Stimulated activated CD8-positive, alpha-beta memory T cell treated with anti-CD3 and anti-CD28 coated beads, Interleukin-15, amount 100 ng/mL, for 4 hours (primary cell): Measurements from ENCODE around the gene CDC23.
A peak's percentile ranks its signal among the peaks of the same experiment; 100 is the strongest.
"Not testable (repeated sequence)": the region's sequence is repeated elsewhere in the genome, so short reads cannot be mapped to it uniquely, and the experiment has no call there.

Experiments used
- DNase-seq, 2 donors: peaks; one replicate each; pipeline ENCODE4 v3.0.0-alpha.2; 2020; ENCODE audit warnings: low read depth in 2 of 2

Gene CDC23, protein sequence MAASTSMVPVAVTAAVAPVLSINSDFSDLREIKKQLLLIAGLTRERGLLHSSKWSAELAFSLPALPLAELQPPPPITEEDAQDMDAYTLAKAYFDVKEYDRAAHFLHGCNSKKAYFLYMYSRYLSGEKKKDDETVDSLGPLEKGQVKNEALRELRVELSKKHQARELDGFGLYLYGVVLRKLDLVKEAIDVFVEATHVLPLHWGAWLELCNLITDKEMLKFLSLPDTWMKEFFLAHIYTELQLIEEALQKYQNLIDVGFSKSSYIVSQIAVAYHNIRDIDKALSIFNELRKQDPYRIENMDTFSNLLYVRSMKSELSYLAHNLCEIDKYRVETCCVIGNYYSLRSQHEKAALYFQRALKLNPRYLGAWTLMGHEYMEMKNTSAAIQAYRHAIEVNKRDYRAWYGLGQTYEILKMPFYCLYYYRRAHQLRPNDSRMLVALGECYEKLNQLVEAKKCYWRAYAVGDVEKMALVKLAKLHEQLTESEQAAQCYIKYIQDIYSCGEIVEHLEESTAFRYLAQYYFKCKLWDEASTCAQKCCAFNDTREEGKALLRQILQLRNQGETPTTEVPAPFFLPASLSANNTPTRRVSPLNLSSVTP

DNA sequence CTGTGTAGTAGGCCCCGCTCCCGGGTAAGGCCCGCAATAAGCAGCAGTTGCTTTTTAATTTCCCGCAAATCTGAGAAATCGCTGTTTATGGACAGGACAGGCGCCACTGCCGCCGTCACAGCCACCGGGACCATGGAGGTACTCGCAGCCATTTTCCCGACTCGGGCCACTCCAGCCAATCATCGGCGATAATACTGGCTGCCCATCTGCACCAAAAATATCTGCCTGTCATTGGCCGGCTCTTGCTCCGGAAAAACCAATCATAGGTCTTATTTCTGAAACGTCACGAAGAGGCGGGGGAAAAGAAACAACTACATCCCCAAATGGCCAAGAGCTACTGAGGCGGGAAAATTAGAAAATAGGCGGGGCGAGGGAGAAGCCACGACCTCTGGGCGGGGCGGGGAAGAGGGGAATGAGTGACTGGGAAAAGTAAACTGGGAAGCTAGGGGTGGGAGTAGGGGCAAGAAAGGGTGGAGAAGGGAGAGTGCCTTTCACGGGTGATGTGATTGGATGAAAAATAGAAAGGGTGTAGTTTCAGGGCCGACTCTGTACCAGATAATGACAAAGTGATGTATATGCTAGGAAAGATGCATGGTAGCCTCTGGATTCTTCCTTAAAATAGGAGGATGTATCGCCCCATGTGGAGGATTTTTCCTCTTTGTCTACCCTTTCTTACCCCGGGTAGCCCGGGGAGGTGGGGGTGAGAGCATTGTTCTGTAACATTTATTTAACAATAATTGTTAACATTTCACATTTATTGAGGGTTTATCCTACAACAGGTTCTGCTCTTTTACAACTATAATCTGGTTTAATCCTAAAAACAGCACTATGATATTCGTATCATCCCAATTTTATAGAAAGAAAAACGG is at the start of gene CDC23:
Gene CDC23 (minus strand): TSS at position 163 of the 869 bp plus-strand sequence. CDS start 11 bp downstream, at position 152.
- DNase-seq: peak; percentile 74 to 83

DNA sequence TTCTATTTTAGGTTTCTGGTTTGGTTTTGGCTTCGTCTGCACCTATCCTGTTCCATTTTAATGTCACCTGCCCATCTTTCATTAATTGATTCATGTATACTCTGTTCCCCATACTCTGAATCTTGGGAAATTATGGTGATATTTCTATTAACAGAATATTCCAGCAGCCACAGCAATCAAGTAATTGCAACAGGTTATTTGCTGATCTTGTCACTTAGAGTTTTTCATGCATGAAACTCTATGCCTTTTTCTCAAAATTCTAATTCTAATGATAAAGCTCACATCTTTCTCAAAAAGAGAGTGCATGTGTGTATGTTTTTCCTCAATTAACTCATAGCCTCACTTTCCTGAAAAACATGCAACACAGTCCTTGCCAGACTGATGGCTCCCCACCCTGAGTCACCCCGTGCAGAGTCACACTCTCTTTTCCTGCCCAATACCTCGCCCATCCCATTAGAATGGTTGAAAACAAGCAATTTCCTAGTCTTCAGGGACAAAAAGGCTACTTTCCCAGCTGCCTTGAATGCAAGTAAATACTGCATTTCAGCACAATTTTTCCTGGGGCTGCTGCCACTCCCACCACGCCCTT is 45.7 kb upstream of the CDC23 start:
- DNase-seq: no peak

DNA sequence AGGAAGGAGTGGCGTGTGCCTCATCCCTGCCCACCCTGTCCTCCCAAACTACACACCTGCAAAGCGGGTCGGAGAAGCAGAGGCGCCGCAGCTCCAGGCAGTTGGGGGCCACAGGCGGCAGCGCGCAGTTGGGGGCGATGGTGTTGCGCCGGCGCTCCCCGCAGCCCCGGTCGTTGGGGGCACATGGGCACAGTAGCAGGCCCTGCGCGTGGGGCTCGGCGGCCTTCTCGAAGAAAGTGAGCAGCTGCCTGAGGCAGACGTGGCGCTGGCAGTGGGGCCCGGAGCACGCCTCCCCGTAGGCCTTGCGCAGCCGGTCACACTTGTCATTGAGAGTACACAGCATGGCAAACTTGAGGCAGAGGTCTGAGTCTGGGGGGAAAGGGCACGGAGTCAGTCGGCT is 44.5 kb upstream of the CDC23 start:
- no peak for DNase-seq

DNA sequence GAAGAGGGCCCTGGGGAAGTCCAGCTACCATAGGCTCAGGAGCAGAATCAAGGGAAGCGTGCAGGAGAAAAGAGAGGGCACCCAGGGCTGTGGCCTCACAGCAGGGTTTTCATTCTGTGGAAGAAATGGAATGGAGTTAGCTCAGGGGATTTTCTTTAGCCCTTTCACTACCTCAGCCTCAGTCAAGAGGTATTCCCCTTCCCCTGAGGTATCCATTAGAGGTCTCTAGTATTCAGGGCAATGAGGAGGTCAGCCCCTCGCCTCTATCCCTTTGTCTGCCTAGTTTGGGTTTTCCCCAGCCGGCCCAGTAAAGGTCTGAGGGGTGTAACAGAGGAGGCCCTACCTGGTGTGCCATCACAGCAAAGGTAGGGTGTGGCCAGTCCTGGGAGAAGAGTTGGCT is 39.8 kb upstream of the CDC23 start:
- no peak for DNase-seq

DNA sequence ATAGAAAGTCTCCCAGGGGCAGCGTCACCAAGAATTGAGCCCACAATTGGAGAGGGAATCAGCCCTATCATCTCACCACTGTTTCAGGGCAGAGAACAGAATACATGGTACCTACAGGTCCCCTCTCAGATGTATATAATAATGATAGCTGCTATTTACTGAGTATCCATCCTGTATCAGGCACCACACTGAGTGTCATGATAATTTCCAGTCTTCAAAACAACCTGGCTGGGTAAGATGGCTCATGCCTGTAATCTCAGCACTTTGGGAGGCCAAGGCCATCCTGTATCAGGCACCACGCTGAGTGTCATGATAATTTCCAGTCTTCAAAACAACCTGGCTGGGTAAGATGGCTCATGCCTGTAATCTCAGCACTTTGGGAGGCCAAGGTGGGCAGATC is 34.7 kb upstream of the CDC23 start:
- not testable (repeated sequence) for DNase-seq

DNA sequence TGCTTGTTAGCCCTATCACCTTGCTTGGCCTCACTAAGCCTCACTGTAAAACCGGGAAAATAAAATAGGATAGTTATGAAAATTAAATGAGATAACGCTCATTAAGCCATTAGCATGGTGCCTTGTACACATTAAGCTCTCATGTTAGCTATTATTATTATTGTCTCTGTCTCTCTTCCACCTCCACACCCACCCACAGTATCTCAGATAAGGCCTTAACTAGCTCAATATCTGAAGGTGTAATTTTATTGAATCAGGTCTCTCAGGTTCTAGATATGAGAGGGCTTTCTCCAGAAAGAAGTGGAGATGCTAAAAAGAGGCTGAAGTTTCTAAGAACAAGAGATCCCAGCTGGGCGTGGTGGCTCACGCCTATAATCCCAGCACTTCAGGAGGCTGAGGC is 33.7 kb upstream of the CDC23 start:
- no peak for DNase-seq

DNA sequence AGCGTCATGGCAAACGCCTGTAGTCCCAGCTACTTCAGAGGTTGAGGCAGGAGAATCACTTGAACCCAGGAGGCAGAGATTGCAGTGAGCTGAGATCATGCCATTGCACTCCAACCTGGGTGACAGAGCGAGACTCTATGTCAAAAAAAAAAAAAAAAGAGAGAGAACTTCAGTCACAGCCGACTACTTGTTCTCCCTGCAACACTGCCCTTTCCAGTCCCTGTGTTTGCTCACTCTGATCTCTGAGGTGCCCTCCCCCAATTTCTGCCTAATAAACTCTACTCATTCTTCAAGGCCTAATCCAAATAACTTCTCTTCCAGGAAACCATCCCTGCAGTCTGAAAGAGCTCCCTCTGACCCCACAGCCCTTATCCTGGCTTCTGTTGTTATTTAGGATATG is 33.2 kb upstream of the CDC23 start:
- DNase-seq: no peak

DNA sequence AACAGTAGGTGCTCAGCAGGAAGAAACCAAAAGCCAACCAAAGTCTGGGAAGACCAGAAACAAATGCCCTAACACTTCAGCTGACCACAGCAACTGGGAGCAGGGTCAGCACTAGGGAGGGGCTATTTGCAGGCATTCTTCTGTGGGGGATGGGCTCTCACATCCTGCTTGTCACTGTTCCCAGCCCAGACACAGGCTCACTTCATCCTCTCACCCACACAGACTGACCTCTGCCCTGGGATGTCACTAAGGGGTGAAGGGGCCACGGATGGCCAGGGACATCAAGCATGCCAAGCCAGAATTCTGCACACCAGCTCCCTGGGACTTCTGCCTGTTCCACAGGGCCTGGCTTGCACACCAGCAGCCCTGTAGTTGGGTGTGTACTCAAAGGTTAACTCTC is 32.6 kb upstream of the CDC23 start:
- DNase-seq: no peak

DNA sequence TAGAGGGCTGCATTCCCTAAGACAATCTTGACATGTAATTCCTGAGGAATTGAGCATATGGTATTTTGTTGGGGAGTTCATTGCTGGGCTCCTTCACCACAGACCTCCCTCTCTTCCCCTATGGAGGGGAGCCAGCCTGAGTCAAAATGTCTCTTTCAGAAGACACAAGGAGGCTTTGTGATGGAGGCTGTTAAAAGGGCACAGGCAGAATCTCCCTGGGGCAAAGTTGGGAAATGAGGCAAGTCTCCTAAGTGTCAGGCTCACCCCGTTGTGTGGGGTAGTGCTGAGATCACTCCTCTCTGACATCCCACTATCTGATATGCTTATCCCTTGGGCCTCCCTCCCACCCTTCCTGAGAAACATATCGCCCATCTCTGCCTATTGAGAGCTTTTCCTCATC is 30.7 kb upstream of the CDC23 start:
- no peak for DNase-seq

DNA sequence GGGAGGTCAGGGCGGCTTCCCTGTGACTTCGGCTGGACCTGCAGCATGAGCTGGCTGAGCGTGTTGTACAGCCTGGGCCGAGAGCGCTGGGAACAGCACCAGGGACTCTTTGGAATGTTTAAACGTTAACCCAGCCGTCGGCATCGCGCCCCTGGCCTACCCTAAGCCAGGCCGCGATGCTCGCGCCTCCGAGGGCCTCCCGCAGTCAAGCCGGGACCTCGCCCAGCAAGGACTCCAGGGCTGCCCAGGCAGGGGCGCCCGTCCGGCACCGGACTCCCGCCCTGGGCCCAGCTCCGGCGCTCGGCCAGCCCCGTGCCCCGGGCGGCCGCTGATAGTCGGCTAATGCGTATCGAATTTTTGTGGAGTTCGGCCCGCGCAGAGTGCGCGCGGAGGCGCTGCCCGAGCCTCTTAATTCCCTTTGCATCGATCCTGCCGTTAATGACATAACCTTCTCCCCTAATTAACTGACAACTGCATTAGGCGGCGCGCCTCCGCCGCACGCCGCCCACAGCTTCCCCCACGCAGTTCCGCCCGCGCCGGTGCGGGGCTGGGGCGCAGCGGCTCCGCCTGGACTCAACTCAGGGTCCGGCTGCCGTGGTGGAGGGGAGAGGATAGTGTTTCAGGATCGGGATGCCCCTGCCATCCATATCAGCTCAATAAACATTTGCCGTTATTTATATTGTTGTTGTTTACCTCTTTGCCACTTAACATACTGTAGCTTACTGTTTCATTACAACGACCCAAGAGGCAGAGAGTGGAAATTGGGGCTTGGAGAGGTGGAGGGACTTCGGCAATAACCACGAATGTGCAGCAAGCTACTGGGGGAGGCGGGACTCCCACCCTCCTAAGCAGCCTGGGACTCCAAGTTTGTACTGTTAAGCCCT is 28.8 kb upstream of the CDC23 start:
- no peak for DNase-seq

DNA sequence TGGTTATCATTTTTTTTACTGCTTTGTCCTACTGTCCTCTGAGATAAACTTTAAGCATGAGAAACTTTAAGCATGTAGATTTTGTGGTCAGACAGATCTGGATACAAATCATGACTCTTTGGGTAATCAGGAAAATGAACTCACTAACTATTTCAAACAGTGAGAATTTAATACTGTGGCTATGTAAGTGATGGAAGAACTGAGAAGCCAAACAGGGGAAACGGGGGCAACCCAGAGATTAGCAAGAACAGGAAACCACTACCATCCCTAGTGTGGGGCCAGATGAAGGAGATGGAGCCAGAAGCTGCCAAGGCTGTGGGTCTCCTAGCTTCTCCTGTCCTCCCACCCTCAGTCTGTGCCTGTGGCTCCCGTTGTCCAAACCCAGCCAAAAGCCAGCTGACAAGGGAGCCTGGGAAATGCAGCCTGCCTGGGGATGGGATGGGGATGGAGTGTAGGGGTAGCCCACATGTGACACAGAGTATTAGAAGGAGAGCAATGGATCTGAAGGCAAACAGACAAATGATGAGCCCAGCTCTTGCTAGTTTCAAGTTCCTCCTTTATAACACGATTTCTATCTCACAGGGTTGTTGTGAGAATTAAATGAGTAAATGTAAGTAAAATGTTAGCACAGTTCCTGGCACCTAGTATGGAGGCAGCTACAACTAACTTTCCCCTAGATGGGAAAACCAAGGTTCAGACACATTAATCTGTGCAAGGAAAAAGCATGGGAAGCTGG is 27.7 kb upstream of the CDC23 start:
- no peak for DNase-seq

DNA sequence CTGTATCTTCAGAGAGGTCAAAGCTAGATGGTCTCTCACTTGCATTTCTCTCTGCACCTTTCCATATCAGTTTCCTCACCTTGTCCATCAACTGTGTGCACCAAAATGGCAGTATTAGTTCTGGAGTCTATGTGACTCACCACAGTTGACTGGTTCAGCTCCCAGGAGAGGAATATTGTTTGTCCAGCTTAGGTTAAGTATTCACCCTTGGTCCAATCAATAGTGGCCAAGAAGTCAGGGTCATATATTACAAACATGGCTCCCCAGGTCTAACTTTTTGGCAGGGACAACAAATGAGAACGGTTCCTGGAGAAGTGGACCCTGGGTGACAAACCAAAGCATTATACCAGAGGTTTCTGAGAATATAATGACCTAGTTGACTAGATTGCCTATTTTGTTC is 24.9 kb upstream of the CDC23 start:
- DNase-seq: no peak

DNA sequence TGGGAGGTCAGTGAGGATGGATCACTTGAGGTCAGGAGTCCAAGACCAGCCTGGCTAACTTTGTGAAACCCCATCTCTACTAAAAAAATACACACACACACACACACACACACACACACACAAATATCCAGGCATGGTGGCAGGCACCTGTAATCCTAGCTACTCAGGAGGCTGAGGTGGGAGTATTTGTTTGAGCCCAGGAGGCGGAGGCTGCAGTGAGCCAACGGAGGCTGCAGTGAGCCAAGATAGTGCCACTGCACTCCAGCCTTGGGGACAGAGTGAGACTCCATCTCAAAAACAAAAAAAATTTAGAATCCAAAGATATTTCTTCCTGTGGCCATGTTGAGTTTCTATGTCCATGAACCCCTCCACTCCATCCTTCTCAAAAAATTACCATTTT is 21.5 kb upstream of the CDC23 start:
- no peak for DNase-seq

DNA sequence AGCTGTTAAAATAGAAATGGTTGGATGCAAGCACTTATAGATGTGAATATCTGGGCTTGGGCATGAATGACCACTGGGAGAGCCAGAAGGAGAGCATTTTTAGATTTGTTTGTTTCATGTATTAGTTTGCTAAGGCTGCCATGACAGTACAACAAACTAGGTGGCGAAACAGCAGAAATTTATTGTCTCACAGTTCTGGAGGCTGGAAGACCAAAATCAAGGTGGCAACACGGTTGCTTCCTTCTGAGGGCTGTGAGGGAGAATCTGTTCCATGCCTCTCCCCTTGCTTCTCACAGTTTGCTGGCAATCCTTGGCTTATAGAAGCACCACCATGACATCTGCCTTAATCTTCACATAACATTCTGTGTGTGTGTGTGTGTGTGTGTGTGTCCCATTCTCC is 20.2 kb upstream of the CDC23 start:
- no peak for DNase-seq

DNA sequence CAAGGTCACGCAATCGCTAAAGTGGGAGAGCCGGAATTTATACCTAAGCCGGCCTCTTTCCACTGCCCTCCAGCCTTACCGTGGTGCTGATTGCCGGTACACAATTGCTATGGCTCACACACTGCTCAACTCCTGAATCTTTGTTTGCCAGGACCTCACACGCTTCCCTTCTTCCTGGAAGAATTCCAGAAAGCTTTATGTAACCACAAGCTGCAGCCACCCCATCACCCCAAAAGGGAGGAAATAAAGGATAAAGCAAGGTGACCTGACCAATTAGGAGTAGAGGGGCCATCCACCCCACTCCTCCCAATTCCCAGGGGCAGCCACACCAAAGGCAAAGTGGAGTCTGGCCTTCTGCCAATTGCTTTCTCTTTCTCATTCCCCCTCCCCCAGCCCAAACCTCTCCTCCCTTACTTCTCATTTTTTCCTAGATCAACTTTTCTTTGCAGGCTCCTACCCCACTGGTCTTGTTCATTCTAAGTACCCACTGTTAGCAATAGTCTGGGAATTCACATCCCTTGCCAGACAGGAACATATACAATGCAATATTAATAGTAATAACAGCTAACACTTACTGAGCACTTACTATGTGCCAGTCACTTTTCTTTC is 18.0 kb upstream of the CDC23 start:
- no peak for DNase-seq

DNA sequence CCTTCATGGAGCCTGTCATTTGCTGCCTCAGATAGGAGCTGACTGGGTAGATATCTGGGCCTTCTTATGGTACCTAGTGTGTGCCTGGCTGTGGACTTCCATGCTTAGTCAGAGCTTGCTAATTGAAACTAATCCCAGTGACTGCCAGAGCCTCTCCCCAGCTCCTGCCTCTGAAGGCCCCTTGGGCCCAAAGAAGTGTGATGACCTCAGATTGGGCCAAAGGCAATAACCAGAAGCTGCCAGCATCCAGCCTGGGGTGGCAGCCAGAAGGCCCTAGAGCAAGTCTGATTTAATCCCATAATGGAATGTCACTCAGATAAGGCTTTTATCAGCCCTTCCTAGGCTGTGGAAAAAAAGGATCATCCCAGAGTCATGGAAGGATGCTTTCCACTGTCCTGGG is 17.1 kb upstream of the CDC23 start:
- no peak for DNase-seq

DNA sequence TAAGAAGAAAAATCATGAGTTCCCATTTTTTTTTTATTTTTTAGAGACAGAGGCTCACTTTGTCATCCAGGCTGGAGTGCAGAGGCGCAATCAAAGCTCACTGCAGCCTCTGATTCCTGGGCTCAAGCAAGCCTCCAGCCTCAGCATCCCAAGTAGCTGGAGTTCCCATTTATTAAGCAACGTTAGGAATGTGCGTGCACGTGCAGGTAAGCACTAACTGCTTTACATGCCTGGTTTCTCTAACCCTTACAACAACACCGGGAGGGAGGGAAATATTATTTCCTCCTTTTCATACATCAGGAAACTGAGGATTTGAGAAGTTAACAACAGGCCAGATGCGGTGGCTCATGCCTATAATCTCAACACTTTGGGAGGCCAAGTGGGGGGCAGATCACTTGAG is 16.3 kb upstream of the CDC23 start:
- DNase-seq: no peak

DNA sequence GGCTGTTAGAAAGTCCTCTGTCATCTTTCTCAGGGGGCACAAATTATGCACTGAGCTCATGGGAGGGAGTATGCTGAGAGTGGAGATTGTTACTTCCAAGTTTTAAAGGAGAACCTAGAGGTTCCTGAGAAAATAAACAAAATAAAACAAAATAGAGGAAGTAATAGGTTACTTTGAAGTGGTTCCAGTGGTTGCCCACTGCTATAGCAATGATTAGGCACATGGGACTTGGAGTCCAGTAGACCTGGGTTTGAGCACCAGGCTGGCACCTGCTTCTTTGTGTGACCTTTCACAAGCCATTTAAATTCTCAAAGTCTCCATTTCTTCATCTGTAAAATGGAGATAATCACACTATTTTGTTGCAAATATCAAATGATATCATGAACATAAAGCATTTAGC is 13.8 kb upstream of the CDC23 start:
- no peak for DNase-seq

DNA sequence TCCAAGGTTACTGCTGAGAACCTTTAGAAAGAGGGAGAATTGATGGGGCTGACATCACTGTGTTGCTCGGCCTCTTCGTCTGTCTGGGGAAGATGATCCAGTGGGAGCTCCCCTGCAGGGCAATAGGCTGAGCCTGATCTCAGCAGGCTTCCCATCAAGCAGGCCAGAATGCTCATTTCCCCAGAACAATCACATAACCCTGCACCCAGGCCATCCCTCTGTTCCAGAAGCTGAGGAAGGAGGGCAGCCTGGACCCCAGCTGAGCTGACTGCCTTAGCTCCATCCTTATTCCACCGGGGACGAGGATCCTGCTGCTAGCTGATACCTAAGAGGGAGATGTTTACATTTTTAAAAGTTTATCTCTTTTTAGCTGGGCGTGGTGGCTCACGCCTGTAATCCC is 11.6 kb upstream of the CDC23 start:
- no peak for DNase-seq

DNA sequence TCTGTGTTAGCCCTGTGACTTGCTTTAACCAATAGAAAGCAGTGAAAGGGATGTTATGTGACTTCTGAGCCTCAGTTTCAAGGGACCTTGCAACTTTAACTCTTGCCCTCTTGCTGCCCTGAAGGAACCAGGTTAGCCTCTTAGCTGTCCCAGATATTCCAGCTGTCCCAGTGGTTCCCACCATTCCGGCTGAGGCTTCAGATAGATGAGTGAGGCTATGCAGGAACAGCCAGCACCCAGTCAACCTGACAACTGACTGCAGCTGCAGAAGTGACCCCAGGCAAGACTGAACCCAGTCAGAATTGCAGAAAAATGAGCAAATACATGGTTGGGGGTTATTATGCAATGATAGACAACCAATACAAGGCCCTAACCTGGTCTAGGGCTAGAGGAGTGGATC is 10.4 kb upstream of the CDC23 start:
- no peak for DNase-seq
